ENCODE results near the gene SLC26A11. TPM values are rescaled to one million over a fixed set of nuclear protein-coding genes. Genes with fewer than 3 reads are reported as not detected.

SLC26A11 gene
- polyA plus RNA-seq, 1 donor (not counting 4 experiments of a cell fraction or from before 2014, with no cell fraction given): 2.2 TPM

DNA sequence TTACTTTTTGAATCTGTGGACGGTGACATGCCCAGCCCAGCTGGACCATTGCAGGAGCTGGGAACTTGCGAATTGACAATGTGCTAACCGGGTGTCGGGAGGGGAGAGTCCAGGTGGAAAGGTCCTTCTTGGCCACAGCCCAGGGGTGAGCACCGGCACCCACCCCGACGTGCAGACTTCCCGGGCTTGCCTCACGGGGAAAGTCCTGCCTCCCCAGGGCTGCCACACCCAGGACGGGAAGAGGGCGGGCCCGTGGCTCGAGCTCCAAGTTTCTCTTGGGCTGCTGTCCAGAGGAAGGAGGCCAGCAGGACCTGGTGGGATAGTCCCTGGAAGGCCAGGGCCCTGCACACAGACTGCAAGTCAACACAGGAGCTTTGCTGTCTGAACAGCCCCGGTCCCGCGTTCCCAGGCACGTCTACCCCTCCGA is 32.7 kb upstream of the SLC26A11 start:
- no peak for FAIRE-seq
- Histone ChIP-seq H3K27ac (ENCODE audit: control insufficient read depth, insufficient read depth, low read length) (peak overlapping the region; percentile 83), H2AFZ (ENCODE audit: control insufficient read depth, low read length) (peak overlapping the region; percentile 89), H3K27me3 (ENCODE audit: control insufficient read depth, extremely low read depth, insufficient read depth, low read length) (peaks cover 9% of the 10 kb centered on the region), H4K20me1 (ENCODE audit: control insufficient read depth, extremely low read depth, insufficient read depth, low read length) (no peaks in the 10 kb centered on the region), H3K4me1 (ENCODE audit: control insufficient read depth, extremely low read depth, insufficient read depth, low read length) (peaks cover 34% of the 10 kb centered on the region), H3K9ac (ENCODE audit: control insufficient read depth, extremely low read depth, insufficient read depth, low read length) (peak overlapping the region; percentile 77), H3K36me3 (ENCODE audit: control insufficient read depth in 2 of 2, extremely low read depth in 1 of 2, insufficient read depth in 2 of 2, low read length in 2 of 2) (no peaks in the 10 kb centered on the region), H3K9me1 (ENCODE audit: control insufficient read depth, extremely low read depth, insufficient read depth, low read length) (peaks cover 2% of the 10 kb centered on the region), H3K4me2 (ENCODE audit: control insufficient read depth, extremely low read depth, insufficient read depth, low read depth, low read length) (peak overlapping the region; percentile 100), H3K4me3 (ENCODE audit: control insufficient read depth in 2 of 3, extremely low read depth in 1 of 3, insufficient read depth in 2 of 3, low read depth in 1 of 3, low read length in 3 of 3) (peak overlapping the region; percentile 32 to 71 (median 61)), H3K9me3 (ENCODE audit: control insufficient read depth, low read depth, low read length) (no peaks in the 10 kb centered on the region), H3K79me2 (ENCODE audit: control insufficient read depth, insufficient read depth, low read length) (no peaks in the 10 kb centered on the region)
- DNase-seq (ENCODE audit: low read depth, low spot score): no peak
- no peak for TF ChIP-seq EZH2 (IDR thresholded peaks at IDR 0.05; ENCODE audit: low read length)
- TF ChIP-seq, protein P1, sequence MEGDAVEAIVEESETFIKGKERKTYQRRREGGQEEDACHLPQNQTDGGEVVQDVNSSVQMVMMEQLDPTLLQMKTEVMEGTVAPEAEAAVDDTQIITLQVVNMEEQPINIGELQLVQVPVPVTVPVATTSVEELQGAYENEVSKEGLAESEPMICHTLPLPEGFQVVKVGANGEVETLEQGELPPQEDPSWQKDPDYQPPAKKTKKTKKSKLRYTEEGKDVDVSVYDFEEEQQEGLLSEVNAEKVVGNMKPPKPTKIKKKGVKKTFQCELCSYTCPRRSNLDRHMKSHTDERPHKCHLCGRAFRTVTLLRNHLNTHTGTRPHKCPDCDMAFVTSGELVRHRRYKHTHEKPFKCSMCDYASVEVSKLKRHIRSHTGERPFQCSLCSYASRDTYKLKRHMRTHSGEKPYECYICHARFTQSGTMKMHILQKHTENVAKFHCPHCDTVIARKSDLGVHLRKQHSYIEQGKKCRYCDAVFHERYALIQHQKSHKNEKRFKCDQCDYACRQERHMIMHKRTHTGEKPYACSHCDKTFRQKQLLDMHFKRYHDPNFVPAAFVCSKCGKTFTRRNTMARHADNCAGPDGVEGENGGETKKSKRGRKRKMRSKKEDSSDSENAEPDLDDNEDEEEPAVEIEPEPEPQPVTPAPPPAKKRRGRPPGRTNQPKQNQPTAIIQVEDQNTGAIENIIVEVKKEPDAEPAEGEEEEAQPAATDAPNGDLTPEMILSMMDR (optimal IDR thresholded peaks at IDR 0.05 in 1 of 3, IDR thresholded peaks at IDR 0.05 in 1 of 3, conservative IDR thresholded peaks at IDR 0.05 in 1 of 3; ENCODE audit: extremely low read depth in 1 of 3, insufficient read depth in 2 of 3, low read length in 3 of 3): no peak
- dilution Hi-C loops (cut with MboI; ENCODE audit: extremely low pct_ligation_motif_present, low sequenced_read_pairs): no loop called here

DNA sequence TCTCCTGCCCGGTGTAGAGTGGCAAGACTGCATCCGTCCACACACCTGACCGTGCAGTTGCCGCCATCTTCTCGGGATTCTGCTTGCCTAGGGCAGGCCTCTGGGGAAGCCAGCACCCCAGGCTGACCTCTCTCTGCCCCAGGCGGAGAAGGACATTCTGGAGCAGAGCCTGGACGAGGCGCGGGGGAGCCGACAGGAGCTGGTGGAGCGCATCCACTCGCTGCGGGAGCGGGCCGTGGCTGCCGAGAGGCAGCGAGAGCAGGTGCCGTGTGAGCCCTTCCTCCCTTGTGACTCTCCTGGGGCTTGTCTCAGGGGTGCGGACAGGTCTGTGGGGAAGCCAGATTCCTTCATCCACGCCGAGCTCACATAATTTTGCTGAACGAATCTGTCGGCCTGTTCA is 30.6 kb upstream of the SLC26A11 start:
- Histone ChIP-seq H2AFZ (ENCODE audit: control insufficient read depth, low read length) (no peak overlapping the region), H3K4me1 (ENCODE audit: control insufficient read depth, extremely low read depth, insufficient read depth, low read length) (peaks cover 34% of the 10 kb centered on the region), H4K20me1 (ENCODE audit: control insufficient read depth, extremely low read depth, insufficient read depth, low read length) (no peaks in the 10 kb centered on the region), H3K9me3 (ENCODE audit: control insufficient read depth, low read depth, low read length) (no peaks in the 10 kb centered on the region), H3K9me1 (ENCODE audit: control insufficient read depth, extremely low read depth, insufficient read depth, low read length) (peaks cover 2% of the 10 kb centered on the region), H3K27ac (ENCODE audit: control insufficient read depth, insufficient read depth, low read length) (no peak overlapping the region), H3K27me3 (ENCODE audit: control insufficient read depth, extremely low read depth, insufficient read depth, low read length) (peaks cover 5% of the 10 kb centered on the region), H3K4me3 (ENCODE audit: control insufficient read depth in 2 of 3, extremely low read depth in 1 of 3, insufficient read depth in 2 of 3, low read depth in 1 of 3, low read length in 3 of 3) (no peak overlapping the region), H3K4me2 (ENCODE audit: control insufficient read depth, extremely low read depth, insufficient read depth, low read depth, low read length) (no peak overlapping the region), H3K36me3 (ENCODE audit: control insufficient read depth in 2 of 2, extremely low read depth in 1 of 2, insufficient read depth in 2 of 2, low read length in 2 of 2) (no peaks in the 10 kb centered on the region), H3K9ac (ENCODE audit: control insufficient read depth, extremely low read depth, insufficient read depth, low read length) (no peak overlapping the region), H3K79me2 (ENCODE audit: control insufficient read depth, insufficient read depth, low read length) (no peaks in the 10 kb centered on the region)
- FAIRE-seq: no peak
- no peak for TF ChIP-seq EZH2 (IDR thresholded peaks at IDR 0.05; ENCODE audit: low read length)
- TF ChIP-seq, protein P1 (optimal IDR thresholded peaks at IDR 0.05 in 1 of 3, IDR thresholded peaks at IDR 0.05 in 1 of 3, conservative IDR thresholded peaks at IDR 0.05 in 1 of 3; ENCODE audit: extremely low read depth in 1 of 3, insufficient read depth in 2 of 3, low read length in 3 of 3): no peak
- dilution Hi-C loops (cut with MboI; ENCODE audit: extremely low pct_ligation_motif_present, low sequenced_read_pairs): no loop called here
- no peak for DNase-seq (ENCODE audit: low read depth, low spot score)
